Neuronal stem cell (in vitro differentiated cells): ENCODE results near the gene IFNE.
"Not testable (repeated sequence)": the region's sequence is repeated elsewhere in the genome, so short reads cannot be mapped to it uniquely, and the experiment has no call there.

Experiments
- DNase-seq: peaks from one replicate; pipeline ENCODE4 v3.0.0-alpha.2; 2013; ENCODE audit warnings: low spot score
- H2AFZ ChIP-seq: one replicate; pipeline ENCODE4 v1.6.1; 2013; ENCODE audit warnings: mild to moderate bottlenecking, low read length, inconsistent platforms
- H2AK5ac ChIP-seq: 2 replicates; pipeline ENCODE4 v1.6.1; 2013; ENCODE audit warnings: low read depth, mild to moderate bottlenecking, inconsistent platforms, low read length, moderate library complexity, mixed read lengths
- H2BK120ac ChIP-seq: 2 replicates; pipeline ENCODE4 v1.6.1; 2013; ENCODE audit warnings: low read depth, mild to moderate bottlenecking, inconsistent platforms, low read length, moderate library complexity, mixed read lengths
- H2BK12ac ChIP-seq: one replicate; pipeline ENCODE4 v1.6.1; 2013; ENCODE audit warnings: low read length, inconsistent platforms
- H2BK15ac ChIP-seq: 2 replicates; pipeline ENCODE4 v1.6.1; 2013; ENCODE audit warnings: mild to moderate bottlenecking, low read length, inconsistent platforms, mixed read lengths
- H2BK5ac ChIP-seq: one replicate; pipeline ENCODE4 v1.6.1; 2013; ENCODE audit warnings: inconsistent platforms, mild to moderate bottlenecking, low read length, moderate library complexity
- H3K14ac ChIP-seq: one replicate; pipeline ENCODE4 v1.6.1; 2013; ENCODE audit warnings: low read length, inconsistent platforms
- H3K18ac ChIP-seq: 2 replicates; pipeline ENCODE4 v1.6.1; 2013; ENCODE audit warnings: low read length, inconsistent platforms
- H3K23ac ChIP-seq: 2 replicates; pipeline ENCODE4 v1.6.1; 2013; ENCODE audit warnings: low read depth, mild to moderate bottlenecking, mixed read lengths, low read length, inconsistent platforms; ENCODE audit not compliant: poor library complexity
- H3K27ac ChIP-seq: replicated peaks from 3 replicates; pipeline ENCODE4 v1.5.1; 2013; ENCODE audit warnings: low read length, inconsistent platforms
- H3K27me3 ChIP-seq, 3 experiments: 2 replicates each; pipeline ENCODE4 v1.6.1; 2013; ENCODE audit warnings: low read length in 3 of 3, mild to moderate bottlenecking in 2 of 3, inconsistent platforms in 1 of 3, low read depth in 1 of 3, mixed read lengths in 1 of 3, moderate library complexity in 1 of 3; ENCODE audit not compliant: control insufficient read depth in 3 of 3, insufficient read depth in 3 of 3
- H3K36me3 ChIP-seq, 2 donors: replicated peaks in 1 of 2; 2 replicates each; pipeline ENCODE4 v1.6.1; 2013; ENCODE audit warnings: low read length in 2 of 2; ENCODE audit not compliant: control insufficient read depth in 2 of 2, insufficient read depth in 2 of 2
- H3K4ac ChIP-seq: 2 replicates; pipeline ENCODE4 v1.6.1; 2013; ENCODE audit warnings: inconsistent platforms, mild to moderate bottlenecking, low read length, moderate library complexity
- H3K4me1 ChIP-seq, 2 donors: 1 replicate in 1 of 2; 2 replicates in 1 of 2; pipeline ENCODE4 v1.6.1; 2013; ENCODE audit warnings: low read length in 2 of 2, low read depth in 1 of 2; ENCODE audit not compliant: control insufficient read depth in 2 of 2, insufficient read depth in 1 of 2
- H3K4me2 ChIP-seq: one replicate; pipeline ENCODE4 v1.6.1; 2013; ENCODE audit warnings: mild to moderate bottlenecking, low read length, inconsistent platforms; ENCODE audit not compliant: insufficient read depth, poor library complexity, severe bottlenecking
- H3K4me3 ChIP-seq, 2 donors: 2 replicates each; pipeline ENCODE4 v1.5.1; 2013; ENCODE audit warnings: low read length in 2 of 2, mild to moderate bottlenecking in 2 of 2, inconsistent platforms in 1 of 2, moderate library complexity in 1 of 2
- H3K79me1 ChIP-seq: one replicate; pipeline ENCODE4 v1.6.1; 2013; ENCODE audit warnings: low read depth, mild to moderate bottlenecking, inconsistent platforms, low read length, moderate library complexity
- H3K9ac ChIP-seq: one replicate; pipeline ENCODE4 v1.6.1; 2013; ENCODE audit warnings: mild to moderate bottlenecking, low read depth, low read length, inconsistent platforms; ENCODE audit not compliant: poor library complexity
- H3K9me3 ChIP-seq, 2 donors: replicated peaks in 1 of 2; 2 replicates each; pipeline versions ENCODE3 to v1.6.1; 2013; ENCODE audit warnings: low read length in 2 of 2, mild to moderate bottlenecking in 2 of 2, inconsistent platforms in 1 of 2, low read depth in 1 of 2, mixed read lengths in 1 of 2, moderate library complexity in 1 of 2; ENCODE audit not compliant: control insufficient read depth in 2 of 2, insufficient read depth in 1 of 2
- H4K8ac ChIP-seq: one replicate; pipeline ENCODE4 v1.6.1; 2013; ENCODE audit warnings: low read depth, mild to moderate bottlenecking, inconsistent platforms, low read length, moderate library complexity
- H4K91ac ChIP-seq: one replicate; pipeline ENCODE4 v1.6.1; 2013; ENCODE audit warnings: low read length, low read depth, mild to moderate bottlenecking, inconsistent platforms; ENCODE audit not compliant: poor library complexity
- whole genome bisulfite sequencing, 2 donors: extraction: QIAGEN DNeasy Blood & Tissue Kit; methylation state at CpG; one replicate each; pipeline ENCODE4 v1.1.7; 2013; ENCODE audit warnings: missing lambda C conversion rate in 2 of 2, mixed read lengths in 1 of 2; ENCODE audit not compliant: insufficient read length in 2 of 2, insufficient replicate concordance in 1 of 2; ENCODE audit errors: extremely low coverage in 2 of 2; 5-methylcytosine and 5-hydroxymethylcytosine counted together

IFNE gene

GRCh38 chr9:21435015-21435383 is 47.1 kb downstream of the IFNE start:
- not testable (repeated sequence) for H2BK5ac ChIP-seq, H3K4me1 ChIP-seq, H2AFZ ChIP-seq, H3K14ac ChIP-seq, H2BK120ac ChIP-seq, H3K27ac ChIP-seq, H3K36me3 ChIP-seq, H3K9me3 ChIP-seq, H3K9ac ChIP-seq, DNase-seq, H3K27me3 ChIP-seq, H3K18ac ChIP-seq, H3K79me1 ChIP-seq, H3K4ac ChIP-seq, H2AK5ac ChIP-seq, H3K4me2 ChIP-seq, H2BK15ac ChIP-seq, H4K91ac ChIP-seq, H3K4me3 ChIP-seq, H4K8ac ChIP-seq, H2BK12ac ChIP-seq, H3K23ac ChIP-seq
- WGBS, 2 donors, result no CpG with 5 or more reads among the region's 7 CpGs

GRCh38 chr9:21434202-21435014 is 47.7 kb downstream of the IFNE start:
- WGBS, 2 donors, result no CpG with 5 or more reads among the region's 9 CpGs
- no peak overlapping the region for H3K4me2 ChIP-seq
- no peak overlapping the region for H2BK15ac ChIP-seq
- H3K14ac ChIP-seq, result no peak overlapping the region
- H4K8ac ChIP-seq, result no peak overlapping the region
- H2AK5ac ChIP-seq, result no peak overlapping the region
- no peaks in the 10 kb centered on the region for H3K36me3 ChIP-seq
- no peaks in the 10 kb centered on the region for H3K4me1 ChIP-seq
- H2BK5ac ChIP-seq, result no peak overlapping the region
- no peak overlapping the region for H3K27ac ChIP-seq
- no peak overlapping the region for H2AFZ ChIP-seq
- H2BK12ac ChIP-seq, result no peak overlapping the region
- no peaks in the 10 kb centered on the region for H3K79me1 ChIP-seq
- no peak for DNase-seq
- H4K91ac ChIP-seq, result no peak overlapping the region
- no peaks in the 10 kb centered on the region for H3K27me3 ChIP-seq
- no peak overlapping the region for H3K4ac ChIP-seq
- no peak overlapping the region for H3K18ac ChIP-seq
- no peak overlapping the region for H3K23ac ChIP-seq
- no peak overlapping the region for H2BK120ac ChIP-seq
- no peak overlapping the region for H3K9ac ChIP-seq
- H3K9me3 ChIP-seq, result no peaks in the 10 kb centered on the region
- no peak overlapping the region for H3K4me3 ChIP-seq

GRCh38 chr9:21432672-21433425 is 49.3 kb downstream of the IFNE start:
- no peak overlapping the region for H3K18ac ChIP-seq
- H2AK5ac ChIP-seq, result no peak overlapping the region
- H3K14ac ChIP-seq, result no peak overlapping the region
- no peak overlapping the region for H3K9ac ChIP-seq
- H3K27ac ChIP-seq, result no peak overlapping the region
- H3K9me3 ChIP-seq, result no peaks in the 10 kb centered on the region
- WGBS, 2 donors, result no CpG with 5 or more reads among the region's 2 CpGs
- no peak overlapping the region for H4K91ac ChIP-seq
- no peak overlapping the region for H3K23ac ChIP-seq
- H3K4ac ChIP-seq, result no peak overlapping the region
- H2BK15ac ChIP-seq, result no peak overlapping the region
- H2BK12ac ChIP-seq, result no peak overlapping the region
- no peaks in the 10 kb centered on the region for H3K36me3 ChIP-seq
- H2BK120ac ChIP-seq, result no peak overlapping the region
- H3K4me2 ChIP-seq, result no peak overlapping the region
- no peak overlapping the region for H3K4me3 ChIP-seq
- no peaks in the 10 kb centered on the region for H3K4me1 ChIP-seq
- H2AFZ ChIP-seq, result no peak overlapping the region
- H3K27me3 ChIP-seq, result no peaks in the 10 kb centered on the region
- H3K79me1 ChIP-seq, result no peaks in the 10 kb centered on the region
- DNase-seq, result no peak
- no peak overlapping the region for H4K8ac ChIP-seq
- H2BK5ac ChIP-seq, result no peak overlapping the region
